Ascending aorta (tissue), 2 donors: ENCODE results near the gene FHOD3. TPM values are rescaled to one million over a fixed set of nuclear protein-coding genes. Genes with fewer than 3 reads are reported as not detected.

Experiments used
- DNase-seq, 2 donors: peaks; one replicate each; pipeline ENCODE4 v3.0.0-alpha.2; 2019; ENCODE audit warnings: low spot score in 2 of 2
- H3K27ac ChIP-seq, 2 donors: fragments of 200-600 bp; sonication (generic); one replicate each; pipeline ENCODE4 v1.5.1; 2016 to 2017; ENCODE audit warnings: mild to moderate bottlenecking in 1 of 2
- H3K27me3 ChIP-seq: fragments of 200-600 bp; sonication (generic); one replicate; pipeline ENCODE4 v1.5.1; 2017
- H3K36me3 ChIP-seq, 2 donors: fragments of 200-600 bp; sonication (generic); one replicate each; pipeline ENCODE4 v1.5.1; 2016
- H3K4me1 ChIP-seq, 2 donors: fragments of 200-600 bp; sonication (generic); one replicate each; pipeline ENCODE4 v1.5.1; 2016 to 2017; ENCODE audit warnings: mild to moderate bottlenecking in 1 of 2
- H3K4me3 ChIP-seq, 2 donors: fragments of 200-600 bp; sonication (generic); one replicate each; pipeline ENCODE4 v1.5.1; 2016 to 2017; ENCODE audit warnings: mild to moderate bottlenecking in 1 of 2
- H3K9me3 ChIP-seq, 2 donors: fragments of 200-600 bp; sonication (generic); one replicate each; pipeline ENCODE4 v1.5.1; 2016
- intact Hi-C: fragments of 100-400 bp; cut with DNase I; formaldehyde crosslinking; loops from one replicate; pipeline ENCODE4 v1.15.1; 2023
- total RNA-seq: library from RNA; depleted of rRNA; stranded (reverse); fragments of >200 nt; gene quantifications from one replicate; pipeline ENCODE4 v1.1.0, GENCODE V29; 2016
- TF ChIP-seq, protein P1 (sequence below), 3 experiments: fragments of 200-600 bp in 2 of 3; fragments of 450-650 bp in 1 of 3; sonication (generic) in 2 of 3; IDR thresholded peaks; one replicate each; pipeline ENCODE4 v1.5.1; 2016 to 2019; ENCODE audit warnings: antibody characterized with exemption in 3 of 3, mild to moderate bottlenecking in 1 of 3, moderate library complexity in 1 of 3

FHOD3 gene
- total RNA-seq, 1 donor from 2014 or later: 12.7 TPM

DNA sequence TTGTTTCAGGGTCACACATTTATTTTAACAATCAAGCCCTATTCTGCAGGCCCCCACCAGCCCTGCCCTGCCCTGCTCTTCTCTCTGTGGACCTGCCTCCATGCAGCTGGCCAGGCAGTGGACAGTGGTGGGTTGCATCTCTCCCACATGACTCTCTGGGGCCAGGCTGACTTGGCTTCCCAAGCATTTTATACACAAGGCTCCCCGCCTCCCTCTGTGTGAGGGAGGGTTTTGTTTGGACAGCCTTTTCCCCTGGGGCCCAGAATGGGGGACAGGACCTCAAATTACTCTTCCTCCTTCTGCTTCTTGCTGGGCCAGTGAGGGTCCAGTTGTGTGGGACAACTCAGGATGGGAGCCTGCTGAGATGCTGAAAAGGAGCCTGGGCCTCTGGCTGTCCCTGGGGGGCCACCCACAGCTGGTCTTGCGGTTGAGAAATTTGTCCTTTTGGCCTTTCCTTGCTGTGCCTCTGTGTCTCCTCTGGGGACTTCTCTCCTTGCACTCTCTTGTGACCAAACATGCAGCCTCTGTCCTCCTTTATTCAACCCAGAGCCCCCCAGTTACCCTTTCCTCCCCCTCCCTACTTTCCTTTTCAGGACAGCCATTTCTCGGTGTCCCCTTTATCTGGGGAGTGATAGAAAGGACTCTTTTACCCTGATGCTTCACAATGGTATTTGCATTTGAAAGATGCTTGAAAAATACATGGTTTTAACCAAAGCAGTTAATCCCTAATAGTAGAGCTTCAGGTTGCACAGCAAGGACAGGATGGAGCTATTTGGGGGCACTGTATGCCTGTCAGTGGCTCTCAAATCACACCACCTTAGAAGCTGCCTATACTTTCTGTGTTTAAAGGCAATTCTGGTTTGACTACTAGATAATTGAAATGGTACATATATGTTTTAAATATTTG is 151.1 kb downstream of the FHOD3 start:
- H3K36me3 ChIP-seq: no peaks in the 10 kb centered on the region
- no peak for DNase-seq
- H3K4me3 ChIP-seq: no peak overlapping the region
- H3K4me1 ChIP-seq: peaks cover 4 to 22% of the 10 kb centered on the region in 2 donors
- TF ChIP-seq, protein P1, sequence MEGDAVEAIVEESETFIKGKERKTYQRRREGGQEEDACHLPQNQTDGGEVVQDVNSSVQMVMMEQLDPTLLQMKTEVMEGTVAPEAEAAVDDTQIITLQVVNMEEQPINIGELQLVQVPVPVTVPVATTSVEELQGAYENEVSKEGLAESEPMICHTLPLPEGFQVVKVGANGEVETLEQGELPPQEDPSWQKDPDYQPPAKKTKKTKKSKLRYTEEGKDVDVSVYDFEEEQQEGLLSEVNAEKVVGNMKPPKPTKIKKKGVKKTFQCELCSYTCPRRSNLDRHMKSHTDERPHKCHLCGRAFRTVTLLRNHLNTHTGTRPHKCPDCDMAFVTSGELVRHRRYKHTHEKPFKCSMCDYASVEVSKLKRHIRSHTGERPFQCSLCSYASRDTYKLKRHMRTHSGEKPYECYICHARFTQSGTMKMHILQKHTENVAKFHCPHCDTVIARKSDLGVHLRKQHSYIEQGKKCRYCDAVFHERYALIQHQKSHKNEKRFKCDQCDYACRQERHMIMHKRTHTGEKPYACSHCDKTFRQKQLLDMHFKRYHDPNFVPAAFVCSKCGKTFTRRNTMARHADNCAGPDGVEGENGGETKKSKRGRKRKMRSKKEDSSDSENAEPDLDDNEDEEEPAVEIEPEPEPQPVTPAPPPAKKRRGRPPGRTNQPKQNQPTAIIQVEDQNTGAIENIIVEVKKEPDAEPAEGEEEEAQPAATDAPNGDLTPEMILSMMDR (IDR thresholded peaks at IDR 0.05): no peak
- H3K27me3 ChIP-seq: no peaks in the 10 kb centered on the region
- intact Hi-C loops: no loop called here
- peak overlapping the region in 1 of 2 donors; percentile 10 for H3K27ac ChIP-seq
- no peaks in the 10 kb centered on the region for H3K9me3 ChIP-seq

DNA sequence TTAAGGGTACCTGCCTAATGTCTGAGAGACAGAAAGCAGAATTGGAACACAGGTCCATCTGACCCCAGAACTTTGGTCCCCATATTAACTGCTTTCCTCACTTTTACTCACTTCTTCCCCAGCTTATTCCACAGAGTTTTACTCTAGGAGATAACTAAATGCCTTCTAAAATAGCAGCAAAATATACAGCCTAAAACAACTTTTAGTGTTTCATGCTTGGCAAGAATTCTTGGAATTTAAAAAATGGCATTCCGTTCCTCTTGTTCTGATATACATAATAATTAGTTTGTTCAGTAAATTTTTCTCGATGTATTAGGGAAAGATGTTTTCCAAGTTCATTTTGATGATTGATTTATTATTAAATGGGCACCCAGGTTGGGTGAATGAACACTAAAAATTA is 151.9 kb downstream of the FHOD3 start:
- no peaks in the 10 kb centered on the region for H3K36me3 ChIP-seq
- H3K27me3 ChIP-seq: no peaks in the 10 kb centered on the region
- no peaks in the 10 kb centered on the region for H3K9me3 ChIP-seq
- peaks cover 4 to 22% of the 10 kb centered on the region in 2 donors for H3K4me1 ChIP-seq
- TF ChIP-seq, protein P1 (IDR thresholded peaks at IDR 0.05): no peak
- intact Hi-C loops: no loop called here
- DNase-seq: no peak
- H3K27ac ChIP-seq: no peak overlapping the region
- no peak overlapping the region for H3K4me3 ChIP-seq

- intact Hi-C loops: no loop called here
These were observed 152.8 kb downstream of the FHOD3 start for GRCh38 chr18:36450264-36450663.

GRCh38 chr18:36451454-36452251 is 154.1 kb downstream of the FHOD3 start:
- TF ChIP-seq, protein P1 (IDR thresholded peaks at IDR 0.05): no peak
- Histone ChIP-seq H3K27ac (no peak overlapping the region), H3K36me3 (no peaks in the 10 kb centered on the region), H3K4me3 (no peak overlapping the region), H3K27me3 (no peaks in the 10 kb centered on the region), H3K4me1 (peaks cover 4 to 20% of the 10 kb centered on the region in 2 donors), H3K9me3 (no peaks in the 10 kb centered on the region)
- intact Hi-C loops: loop anchor here (1.0 kb wide), 1 partner anchor 46 kb away; no protein-coding TSS in a partner anchor
- no peak for DNase-seq

More at GRCh38 chr18:36450264-36450663, 152.8 kb downstream of the FHOD3 start:
- Histone ChIP-seq H3K4me3 (no peak overlapping the region), H3K4me1 (peaks cover 4 to 22% of the 10 kb centered on the region in 2 donors), H3K27me3 (no peaks in the 10 kb centered on the region), H3K27ac (no peak overlapping the region), H3K36me3 (no peaks in the 10 kb centered on the region), H3K9me3 (no peaks in the 10 kb centered on the region)
- TF ChIP-seq, protein P1 (IDR thresholded peaks at IDR 0.05): no peak
- no peak for DNase-seq

DNA sequence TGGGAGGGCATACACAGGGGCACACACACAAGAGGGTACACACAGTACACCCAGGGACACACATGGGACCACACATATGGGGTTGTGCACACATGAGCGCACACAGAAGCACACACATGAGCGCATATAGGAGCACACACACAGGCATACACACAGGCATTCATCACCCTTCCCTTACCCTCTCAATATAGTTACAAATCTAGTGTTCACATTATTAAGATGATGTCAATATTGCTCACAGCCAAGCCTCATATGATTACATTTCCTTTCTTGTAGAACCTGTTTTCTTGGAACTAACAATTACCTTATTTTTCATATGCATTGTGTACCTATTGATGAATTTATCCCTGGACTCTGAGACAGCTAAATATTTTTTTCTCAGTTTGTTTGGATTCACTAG is 156.7 kb downstream of the FHOD3 start:
- TF ChIP-seq, protein P1 (IDR thresholded peaks at IDR 0.05): no peak
- Histone ChIP-seq H3K27ac (no peak overlapping the region), H3K4me1 (peaks cover 4 to 12% of the 10 kb centered on the region in 2 donors), H3K27me3 (no peaks in the 10 kb centered on the region), H3K4me3 (no peak overlapping the region), H3K9me3 (no peaks in the 10 kb centered on the region), H3K36me3 (no peaks in the 10 kb centered on the region)
- no peak for DNase-seq
- intact Hi-C loops: no loop called here
